Stomach (tissue), 9 donors: ENCODE data around the gene OLFML2A. TPM values are rescaled to one million over a fixed set of nuclear protein-coding genes. Genes with fewer than 3 reads are reported as not detected.
A peak's percentile ranks its signal among the peaks of the same experiment; 100 is the strongest.

Source experiments
- DNase-seq, 2 donors: peaks; one replicate each; pipeline versions ENCODE4 v3.0.0 to v3.0.0-alpha.2; 2013 to 2019
- H3K27ac ChIP-seq, 5 donors: fragments of 200-600 bp in 4 of 5; sonication (generic) in 4 of 5; one replicate each; pipeline ENCODE4 v1.5.1; 2013 to 2019; ENCODE audit warnings: mild to moderate bottlenecking in 1 of 5, moderate library complexity in 1 of 5
- H3K27me3 ChIP-seq, 3 donors: fragments of 200-600 bp; sonication (generic); one replicate each; pipeline ENCODE4 v1.5.1; 2017 to 2019; ENCODE audit warnings: mixed run types in 1 of 3
- H3K36me3 ChIP-seq, 4 donors: fragments of 200-600 bp; sonication (generic); 1 replicate in 3 of 4; 2 replicates in 1 of 4; pipeline ENCODE4 v1.5.1; 2016 to 2019
- H3K4me1 ChIP-seq, 4 donors: fragments of 200-600 bp; sonication (generic); one replicate each; pipeline ENCODE4 v1.5.1; 2016 to 2019
- H3K4me3 ChIP-seq, 4 donors: fragments of 200-600 bp; sonication (generic) in 3 of 4; one replicate each; pipeline ENCODE4 v1.5.1; 2016 to 2019; ENCODE audit warnings: mild to moderate bottlenecking in 1 of 4
- H3K9me3 ChIP-seq, 4 donors: fragments of 200-600 bp; sonication (generic); one replicate each; pipeline ENCODE4 v1.5.1; 2016 to 2019
- EP300 ChIP-seq: sonication (generic); formaldehyde crosslinking; IDR thresholded peaks from one replicate; pipeline ENCODE4 v1.6.1; 2017; ENCODE audit warnings: antibody characterized with exemption
- POLR2A ChIP-seq, 4 donors: fragments of 450-650 bp; IDR thresholded peaks; one replicate each; pipeline ENCODE4 v1.6.1; 2016; ENCODE audit warnings: antibody characterized with exemption in 4 of 4, control low read depth in 2 of 4, mild to moderate bottlenecking in 1 of 4, moderate library complexity in 1 of 4
- POLR2AphosphoS5 ChIP-seq, 3 donors: sonication (generic); formaldehyde crosslinking; IDR thresholded peaks; one replicate each; pipeline ENCODE4 v1.6.1; 2016; ENCODE audit warnings: antibody characterized with exemption in 3 of 3
- WGBS, 5 donors: extraction: QIAGEN DNeasy Blood & Tissue Kit in 3 of 5; methylation state at CpG; one replicate each; pipeline versions ENCODE4 v1.1.5 to v1.1.7; 2013 to 2018; 5-methylcytosine and 5-hydroxymethylcytosine counted together
- intact Hi-C: fragments of 100-400 bp; cut with DNase I; formaldehyde crosslinking; loops from one replicate; pipeline ENCODE4 v1.15.1; 2023; ENCODE audit warnings: low total_unique reads
- polyA plus RNA-seq, 3 donors: library from polyadenylated mRNA; stranded (reverse); fragments of 200-250 nt; gene quantifications; one replicate each; pipeline ENCODE4 v1.2.3, GENCODE V29; 2013
- total RNA-seq, 5 donors: library from RNA; depleted of rRNA; stranded (reverse); fragments of >200 nt; gene quantifications; one replicate each; pipeline versions ENCODE4 v1.1.0 to v1.2.3, GENCODE V29; 2014 to 2016
- TF ChIP-seq, protein P1 (sequence below), 7 experiments: fragments of 450-650 bp in 4 of 7; fragments of 200-600 bp in 3 of 7; sonication (generic) in 3 of 7; IDR thresholded peaks; one replicate each; pipeline ENCODE4 v1.5.1; 2016 to 2019; ENCODE audit warnings: antibody characterized with exemption in 7 of 7, control low read depth in 2 of 7, mild to moderate bottlenecking in 1 of 7
- donor health status: healthy with polysubstance abuse.
- donor health status: Bipolar disorder and iron deficiency.
- donor health status: healthy.

The OLFML2A gene
- total and polyA plus RNA-seq, 8 donors = 0.56 to 91.2 (median 3.5) TPM

DNA sequence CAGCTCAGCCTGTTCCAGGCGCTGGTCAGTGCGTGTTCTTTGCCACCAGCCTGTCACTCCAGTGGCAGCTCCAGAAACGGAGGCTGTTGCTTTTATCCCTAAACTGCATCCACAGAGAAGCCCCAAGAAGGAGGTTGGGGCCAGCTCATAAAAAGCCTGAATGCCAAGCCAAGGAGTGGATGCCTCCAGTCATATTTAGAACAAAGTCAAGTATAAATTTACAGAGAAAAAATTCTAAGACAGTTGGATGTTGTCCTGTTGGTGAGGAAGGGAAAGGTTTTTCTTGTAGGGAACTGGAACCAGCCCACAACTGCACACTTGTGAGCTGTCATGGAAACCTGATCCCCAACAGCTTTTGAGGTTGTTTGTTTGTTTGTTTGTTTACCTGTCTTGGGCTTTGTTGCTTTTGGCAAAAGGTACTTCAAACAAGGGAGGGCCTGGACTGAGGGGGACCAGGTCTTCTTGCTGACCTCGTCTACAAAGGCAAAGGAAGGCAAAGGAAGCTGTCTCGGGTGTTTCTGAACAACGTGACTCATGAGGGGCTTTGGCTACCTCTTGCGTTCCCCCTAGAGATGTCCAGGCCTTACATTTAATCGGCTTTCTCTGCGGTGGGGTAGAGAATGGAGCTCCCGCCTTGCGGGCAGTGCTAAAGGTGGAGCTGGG lies 36.7 kb downstream of the OLFML2A start:
- Histone ChIP-seq H3K4me3 (no peak overlapping the region), H3K9me3 (no peaks in the 10 kb centered on the region), H3K4me1 (peaks cover 0 to 18% (median 5%) of the 10 kb centered on the region in 4 donors), H3K27ac (peak overlapping the region in 1 of 5 donors; percentile 66), H3K36me3 (peaks cover 0 to 8% (median 0%) of the 10 kb centered on the region in 4 donors), H3K27me3 (no peaks in the 10 kb centered on the region)
- no peak for DNase-seq
- no peak for TF ChIP-seq EP300
- intact Hi-C loops = no loop called here
- 72 to 87% (median 77%) methylated on average over 11 of the region's 11 CpGs for WGBS, 5 donors

DNA sequence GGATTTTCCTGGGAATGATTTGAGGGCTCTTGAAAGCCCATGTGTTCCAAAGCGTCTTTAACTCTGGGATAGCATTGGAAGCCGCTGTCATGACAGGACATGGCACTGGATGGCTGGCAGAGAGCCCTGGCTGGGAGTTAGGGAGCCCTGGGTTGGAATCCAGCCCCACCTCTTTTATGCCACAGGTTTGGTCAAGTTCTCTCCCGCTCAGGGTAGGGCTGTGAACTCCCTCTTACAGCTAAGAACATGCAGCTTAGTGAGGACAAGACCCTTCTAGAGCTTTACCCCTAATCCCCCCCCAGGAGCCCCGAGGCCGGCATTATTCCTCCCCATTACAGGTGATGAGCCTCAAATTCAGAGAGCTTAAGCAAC lies 37.2 kb downstream of the OLFML2A start:
- intact Hi-C loops = no loop called here
- no peak for DNase-seq
- TF ChIP-seq, protein P1, sequence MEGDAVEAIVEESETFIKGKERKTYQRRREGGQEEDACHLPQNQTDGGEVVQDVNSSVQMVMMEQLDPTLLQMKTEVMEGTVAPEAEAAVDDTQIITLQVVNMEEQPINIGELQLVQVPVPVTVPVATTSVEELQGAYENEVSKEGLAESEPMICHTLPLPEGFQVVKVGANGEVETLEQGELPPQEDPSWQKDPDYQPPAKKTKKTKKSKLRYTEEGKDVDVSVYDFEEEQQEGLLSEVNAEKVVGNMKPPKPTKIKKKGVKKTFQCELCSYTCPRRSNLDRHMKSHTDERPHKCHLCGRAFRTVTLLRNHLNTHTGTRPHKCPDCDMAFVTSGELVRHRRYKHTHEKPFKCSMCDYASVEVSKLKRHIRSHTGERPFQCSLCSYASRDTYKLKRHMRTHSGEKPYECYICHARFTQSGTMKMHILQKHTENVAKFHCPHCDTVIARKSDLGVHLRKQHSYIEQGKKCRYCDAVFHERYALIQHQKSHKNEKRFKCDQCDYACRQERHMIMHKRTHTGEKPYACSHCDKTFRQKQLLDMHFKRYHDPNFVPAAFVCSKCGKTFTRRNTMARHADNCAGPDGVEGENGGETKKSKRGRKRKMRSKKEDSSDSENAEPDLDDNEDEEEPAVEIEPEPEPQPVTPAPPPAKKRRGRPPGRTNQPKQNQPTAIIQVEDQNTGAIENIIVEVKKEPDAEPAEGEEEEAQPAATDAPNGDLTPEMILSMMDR (IDR thresholded peaks at IDR 0.05) = no peak
- TF ChIP-seq POLR2A (IDR thresholded peaks at IDR 0.05) = no peak
- no peak for TF ChIP-seq EP300
- TF ChIP-seq POLR2AphosphoS5 (IDR thresholded peaks at IDR 0.05) = no peak
- Histone ChIP-seq H3K9me3 (no peaks in the 10 kb centered on the region), H3K4me3 (no peak overlapping the region), H3K27ac (no peak overlapping the region), H3K27me3 (no peaks in the 10 kb centered on the region), H3K36me3 (peaks cover 0 to 8% (median 0%) of the 10 kb centered on the region in 4 donors), H3K4me1 (peaks cover 0 to 18% (median 5%) of the 10 kb centered on the region in 4 donors)
- WGBS, 5 donors = 72 to 82% (median 75%) methylated on average over 5 of the region's 5 CpGs

DNA sequence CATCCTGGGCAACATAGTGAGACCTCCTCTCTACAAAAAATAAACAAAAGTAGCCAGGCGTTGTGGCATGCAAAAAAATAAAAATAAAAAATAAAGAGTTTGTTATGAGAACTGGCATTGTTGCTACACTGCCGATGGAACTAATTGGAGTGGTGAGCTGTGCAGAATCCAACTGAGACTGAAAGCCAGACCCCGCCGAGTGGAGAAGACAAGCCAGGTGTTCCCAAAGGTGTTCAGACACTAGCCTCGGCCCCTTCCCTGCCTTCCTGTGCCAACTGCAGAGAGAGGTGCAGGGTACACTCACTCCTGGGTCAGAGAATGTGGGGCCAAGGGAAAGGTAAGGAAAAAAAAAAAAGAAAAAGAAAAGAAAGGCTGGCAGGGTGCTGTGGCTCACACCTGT lies 38.7 kb downstream of the OLFML2A start:
- Histone ChIP-seq H3K4me1 (peaks cover 0 to 18% (median 5%) of the 10 kb centered on the region in 4 donors), H3K36me3 (no peaks in the 10 kb centered on the region), H3K27ac (no peak overlapping the region), H3K9me3 (no peaks in the 10 kb centered on the region), H3K4me3 (no peak overlapping the region), H3K27me3 (no peaks in the 10 kb centered on the region)
- DNase-seq = no peak
- 86 to 91% (median 90%) methylated on average over 5 of the region's 5 CpGs for WGBS, 5 donors
- TF ChIP-seq EP300 = no peak
- no peak for TF ChIP-seq POLR2A (IDR thresholded peaks at IDR 0.05)
- TF ChIP-seq, protein P1 (IDR thresholded peaks at IDR 0.05) = no peak
- no peak for TF ChIP-seq POLR2AphosphoS5 (IDR thresholded peaks at IDR 0.05)
- intact Hi-C loops = no loop called here

DNA sequence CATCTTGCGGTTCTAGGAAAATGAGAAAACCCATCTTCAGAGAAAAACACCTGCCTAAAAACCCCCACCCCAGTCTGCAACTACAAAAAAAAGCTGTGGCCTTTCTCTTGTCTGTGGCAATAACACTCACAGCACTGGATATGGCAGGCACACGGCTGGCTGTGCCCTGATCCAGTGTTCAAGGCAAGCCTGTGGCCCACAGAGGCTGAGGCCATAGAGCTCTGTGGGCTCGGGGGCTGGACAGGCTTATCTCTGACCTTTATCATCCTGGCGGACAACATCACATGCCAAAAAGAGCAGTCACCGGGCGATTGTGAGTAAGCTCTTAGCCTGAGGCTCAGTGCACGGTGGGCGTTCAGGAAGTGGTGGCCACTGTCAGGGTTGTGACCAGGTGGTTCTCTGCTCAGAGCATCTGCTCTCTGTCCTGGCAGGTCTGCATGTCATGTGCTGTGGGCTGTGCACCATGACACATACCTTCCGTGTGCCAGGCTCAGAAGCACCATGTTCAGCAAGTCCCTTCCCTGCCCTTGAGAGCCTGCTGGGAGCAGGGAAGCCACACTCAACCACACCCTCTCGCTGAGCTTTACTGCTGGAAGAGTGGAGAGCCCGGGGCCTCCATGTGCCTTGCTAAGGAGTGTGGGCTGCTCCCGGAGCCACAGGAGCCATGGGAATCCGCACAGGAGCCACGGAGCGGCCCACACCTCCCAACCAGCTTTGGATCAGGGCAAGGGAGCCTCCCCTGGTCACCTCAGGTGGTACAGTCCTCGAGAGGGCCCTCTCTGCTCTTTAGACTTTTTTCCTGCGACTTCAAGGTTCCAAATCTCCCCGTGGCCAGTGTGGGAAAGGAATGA lies 41.7 kb downstream of the OLFML2A start:
- WGBS, 5 donors = 39 to 60% (median 47%) methylated on average over 8 to 18 of the region's 18 CpGs
- H3K9me3 ChIP-seq = no peaks in the 10 kb centered on the region
- H3K27me3 ChIP-seq = no peaks in the 10 kb centered on the region
- no peaks in the 10 kb centered on the region for H3K36me3 ChIP-seq
- intact Hi-C loops = no loop called here
- no peaks in the 10 kb centered on the region for H3K4me1 ChIP-seq
- DNase-seq = no peak
- TF ChIP-seq POLR2A (IDR thresholded peaks at IDR 0.05) (no peak), POLR2AphosphoS5 (IDR thresholded peaks at IDR 0.05) (no peak), EP300 (no peak)
- TF ChIP-seq, protein P1 (IDR thresholded peaks at IDR 0.05) = no peak
- no peak overlapping the region for H3K4me3 ChIP-seq
- no peak overlapping the region for H3K27ac ChIP-seq
